Right kidney (tissue), 1 donor: ENCODE measurements around the gene PNPLA6.
"Not testable (repeated sequence)": the region's sequence is repeated elsewhere in the genome, so short reads cannot be mapped to it uniquely, and the experiment has no call there.

Source experiments
- DNase-seq: peaks from one replicate; pipeline ENCODE4 v3.0.0-alpha.2; 2016

Gene PNPLA6

DNA sequence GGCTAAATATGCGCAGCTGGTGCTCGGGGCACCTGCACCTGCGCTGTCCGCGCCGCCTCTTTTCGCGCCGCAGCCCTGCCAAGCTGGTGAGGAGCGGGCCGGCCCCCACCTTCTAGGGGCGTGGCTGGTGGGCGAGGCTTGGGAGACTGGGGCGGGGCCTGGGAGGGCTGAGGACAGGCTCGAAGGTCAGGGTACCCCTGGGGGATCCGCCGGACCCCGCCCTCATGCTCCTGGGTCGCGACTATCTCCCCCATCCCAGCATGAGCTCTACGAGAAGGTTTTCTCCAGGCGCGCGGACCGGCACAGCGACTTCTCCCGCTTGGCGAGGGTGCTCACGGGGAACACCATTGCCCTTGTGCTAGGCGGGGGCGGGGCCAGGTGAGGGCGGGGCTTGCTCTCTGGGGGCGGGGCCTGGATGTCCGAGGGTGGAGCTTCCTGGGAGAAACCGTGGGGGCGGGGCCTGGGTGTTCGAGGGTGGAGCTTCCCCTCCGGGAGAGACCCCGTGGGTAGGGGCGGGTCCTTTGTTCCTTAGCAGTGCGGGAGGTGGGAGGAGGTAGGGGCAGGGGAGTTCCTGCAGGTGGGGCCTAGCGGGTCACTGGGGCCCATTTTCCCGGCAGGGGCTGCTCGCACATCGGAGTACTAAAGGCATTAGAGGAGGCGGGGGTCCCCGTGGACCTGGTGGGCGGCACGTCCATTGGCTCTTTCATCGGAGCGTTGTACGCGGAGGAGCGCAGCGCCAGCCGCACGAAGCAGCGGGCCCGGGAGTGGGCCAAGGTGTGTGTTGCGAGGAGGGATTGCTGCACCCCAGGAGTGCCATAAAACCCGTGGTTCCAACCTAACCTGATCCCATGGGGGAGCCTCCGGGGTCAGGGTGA, 19.7 kb downstream of the PNPLA6 start:
- peak; percentile 20 for DNase-seq

DNA sequence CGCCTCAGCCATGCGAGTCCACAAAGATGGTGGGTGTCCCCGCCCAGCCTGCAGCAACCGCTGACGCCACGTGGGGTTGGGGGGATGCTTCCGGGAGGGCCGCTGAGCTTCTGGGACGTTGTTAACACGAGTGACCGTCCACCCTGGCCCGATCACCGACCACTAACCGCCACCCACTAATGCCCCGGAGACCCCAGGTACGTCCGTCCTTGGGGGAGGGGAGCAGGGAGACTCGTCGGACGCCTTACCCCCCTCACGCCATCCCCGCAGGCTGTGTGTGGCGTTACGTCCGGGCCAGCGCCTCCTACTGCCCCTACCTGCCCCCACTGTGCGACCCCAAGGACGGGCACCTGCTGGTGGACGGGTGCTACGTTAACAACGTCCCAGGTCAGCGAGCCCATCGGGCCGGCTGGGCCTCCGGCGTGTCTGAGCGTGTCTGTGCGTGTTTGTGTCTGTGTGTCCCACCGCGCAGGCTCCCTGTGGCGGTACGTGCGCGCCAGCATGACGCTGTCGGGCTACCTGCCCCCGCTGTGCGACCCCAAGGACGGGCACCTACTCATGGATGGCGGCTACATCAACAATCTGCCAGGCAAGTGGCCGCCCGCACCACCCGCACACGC, 21.3 kb downstream of the PNPLA6 start:
- no peak for DNase-seq

DNA sequence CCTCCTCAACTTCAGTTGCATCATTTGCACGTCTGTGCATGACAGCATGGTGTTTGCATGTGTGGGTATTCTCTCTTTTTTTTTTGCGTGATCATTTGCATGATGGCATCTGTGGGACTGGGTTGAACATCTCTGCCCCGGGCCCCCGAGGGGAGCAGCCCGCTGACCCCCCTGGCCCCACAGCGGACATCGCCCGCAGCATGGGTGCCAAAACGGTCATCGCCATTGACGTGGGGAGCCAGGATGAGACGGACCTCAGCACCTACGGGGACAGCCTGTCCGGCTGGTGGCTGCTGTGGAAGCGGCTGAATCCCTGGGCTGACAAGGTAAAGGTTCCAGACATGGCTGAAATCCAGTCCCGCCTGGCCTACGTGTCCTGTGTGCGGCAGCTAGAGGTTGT, 23.1 kb downstream of the PNPLA6 start:
- DNase-seq: no peak

DNA sequence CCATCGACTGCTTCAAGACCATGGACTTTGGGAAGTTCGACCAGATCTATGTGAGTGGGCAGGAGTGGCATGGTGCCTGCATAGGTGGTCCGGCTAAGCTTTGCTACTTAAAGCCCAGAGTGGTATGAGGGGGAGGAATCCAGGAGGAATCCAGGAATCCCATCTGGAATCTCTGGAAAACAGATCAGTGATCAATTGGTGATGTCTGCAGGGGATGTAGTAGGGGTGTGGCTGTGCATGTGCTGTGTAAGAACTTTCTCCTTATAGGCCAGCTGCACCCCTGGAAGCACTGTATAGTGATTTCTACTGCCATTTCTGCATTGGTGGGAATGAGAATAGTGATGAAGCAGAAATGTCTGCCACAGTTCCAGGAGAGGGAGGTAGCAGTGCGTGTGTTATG, 23.6 kb downstream of the PNPLA6 start:
- no peak for DNase-seq

DNA sequence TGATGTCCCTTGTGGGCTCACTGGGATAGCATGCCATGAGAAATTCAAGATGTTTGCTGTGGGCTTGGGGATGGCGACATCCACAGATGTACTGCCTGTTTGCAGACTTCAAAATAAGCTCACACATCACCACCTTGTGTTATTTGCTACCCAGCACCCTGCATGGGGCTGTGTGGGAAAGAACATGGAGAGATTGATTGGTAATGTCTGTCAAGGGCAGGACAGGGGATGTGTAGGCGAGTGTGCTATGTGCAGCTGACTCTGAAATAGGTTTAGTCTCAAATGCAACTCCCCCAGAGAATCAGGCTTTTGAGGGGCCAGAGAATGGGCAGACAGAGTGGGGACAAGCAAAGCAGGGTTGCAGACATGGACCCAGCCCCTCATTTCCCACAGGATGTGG, 24.7 kb downstream of the PNPLA6 start:
- no peak for DNase-seq

DNA sequence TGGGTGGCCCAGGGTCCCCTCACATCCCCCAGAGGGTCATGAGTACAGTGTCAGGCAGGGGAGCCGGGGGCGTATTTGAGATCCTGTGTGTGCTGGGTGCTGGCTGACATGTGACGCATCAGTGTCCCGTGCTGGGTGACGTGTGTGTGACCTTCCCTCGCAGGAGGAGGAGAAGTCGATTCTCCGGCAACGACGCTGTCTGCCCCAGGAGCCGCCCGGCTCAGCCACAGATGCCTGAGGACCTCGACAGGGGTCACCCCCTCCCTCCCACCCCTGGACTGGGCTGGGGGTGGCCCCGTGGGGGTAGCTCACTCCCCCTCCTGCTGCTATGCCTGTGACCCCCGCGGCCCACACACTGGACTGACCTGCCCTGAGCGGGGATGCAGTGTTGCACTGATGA, 25.8 kb downstream of the PNPLA6 start:
- DNase-seq: no peak

DNA sequence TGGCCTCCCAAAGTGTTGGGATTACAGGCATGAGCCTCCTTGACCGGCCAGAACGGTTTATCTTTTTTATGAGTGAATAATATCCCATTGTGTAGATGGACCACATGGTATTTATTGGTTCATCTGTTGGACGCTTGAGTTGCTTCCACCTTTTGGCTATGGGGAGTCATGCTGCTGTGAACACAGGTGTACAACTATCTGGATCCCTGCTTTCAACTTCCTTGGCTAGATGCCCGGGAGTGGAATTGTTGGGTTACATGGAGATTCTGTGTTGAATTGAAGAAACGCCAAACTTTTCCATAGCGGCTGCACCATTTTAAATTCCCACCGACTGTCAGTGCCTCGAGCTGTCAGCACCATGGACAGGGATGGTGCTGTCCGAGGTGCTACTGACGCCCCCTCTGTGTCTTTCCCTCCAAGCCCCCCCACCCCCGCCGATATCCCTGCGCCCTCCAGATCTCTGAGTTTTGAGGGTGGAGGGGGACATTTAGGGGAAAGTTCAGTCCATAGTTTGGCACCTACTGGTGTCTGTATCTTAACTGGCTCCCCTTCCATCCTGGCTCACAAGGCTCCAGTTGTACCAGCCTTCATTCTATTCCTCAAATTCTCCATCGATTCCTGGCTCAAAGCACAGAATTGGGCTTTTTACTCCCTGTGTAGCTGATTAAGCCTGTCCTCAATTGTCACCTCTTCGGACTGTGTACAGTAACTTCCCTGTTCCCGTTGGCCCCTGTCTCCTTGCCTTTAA, 27.3 kb downstream of the PNPLA6 start:
- no peak for DNase-seq

DNA sequence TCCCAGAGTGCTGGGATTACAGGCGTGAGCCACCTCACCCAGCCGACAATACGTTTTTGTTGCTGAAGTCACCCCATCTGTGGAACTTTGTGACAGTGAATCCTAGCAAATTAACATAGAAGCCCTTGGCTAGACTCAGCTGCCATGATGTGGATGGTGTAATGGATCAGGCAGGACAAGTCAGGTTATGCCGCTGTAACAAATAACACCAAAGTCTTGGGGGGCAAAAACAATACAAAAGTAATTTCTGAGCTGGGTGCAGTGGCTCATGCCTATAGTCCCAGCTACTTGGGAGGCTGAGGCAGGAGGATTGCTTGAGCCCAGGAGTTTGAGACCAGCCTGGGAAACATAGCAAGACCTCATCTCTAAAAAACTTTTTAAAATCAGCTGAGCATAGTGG, 29.3 kb downstream of the PNPLA6 start:
- DNase-seq: no peak

DNA sequence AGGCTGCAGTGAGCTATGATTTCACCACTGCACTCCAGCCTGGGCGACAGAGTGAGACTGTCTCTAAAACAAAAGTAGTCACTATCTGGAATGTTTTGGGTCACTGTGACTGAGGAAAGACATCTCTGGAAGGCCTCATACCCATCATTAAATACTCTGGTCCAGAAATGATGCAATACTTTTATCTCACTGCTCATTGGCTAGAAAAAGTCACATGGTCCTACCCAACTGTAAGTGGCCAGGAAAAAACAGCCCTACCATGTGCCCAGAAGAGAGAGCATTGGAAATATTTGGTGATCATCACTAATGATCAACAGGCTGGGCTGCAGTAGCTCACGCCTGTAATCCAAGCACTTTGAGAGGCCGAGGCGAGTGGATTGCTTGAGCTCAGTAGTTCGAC, 29.8 kb downstream of the PNPLA6 start:
- no peak for DNase-seq

DNA sequence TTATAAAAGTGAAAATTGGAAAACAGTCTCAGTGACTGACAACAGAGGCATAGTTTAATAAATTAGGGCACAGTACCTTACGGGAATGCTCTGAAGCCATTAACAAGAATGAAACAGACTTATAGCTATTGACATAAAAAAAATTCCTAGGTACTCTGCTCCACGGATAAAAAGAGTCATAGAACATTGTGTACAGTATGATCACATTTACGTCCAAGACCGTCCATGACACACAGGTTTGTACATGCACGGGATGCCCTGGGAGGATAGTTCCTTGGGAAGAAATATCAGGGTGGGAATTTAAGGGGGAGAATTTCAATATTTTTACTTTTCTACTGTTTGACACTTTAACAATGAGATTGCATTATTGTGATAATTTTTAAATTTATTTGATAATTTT, 35.2 kb downstream of the PNPLA6 start:
- DNase-seq: no peak

DNA sequence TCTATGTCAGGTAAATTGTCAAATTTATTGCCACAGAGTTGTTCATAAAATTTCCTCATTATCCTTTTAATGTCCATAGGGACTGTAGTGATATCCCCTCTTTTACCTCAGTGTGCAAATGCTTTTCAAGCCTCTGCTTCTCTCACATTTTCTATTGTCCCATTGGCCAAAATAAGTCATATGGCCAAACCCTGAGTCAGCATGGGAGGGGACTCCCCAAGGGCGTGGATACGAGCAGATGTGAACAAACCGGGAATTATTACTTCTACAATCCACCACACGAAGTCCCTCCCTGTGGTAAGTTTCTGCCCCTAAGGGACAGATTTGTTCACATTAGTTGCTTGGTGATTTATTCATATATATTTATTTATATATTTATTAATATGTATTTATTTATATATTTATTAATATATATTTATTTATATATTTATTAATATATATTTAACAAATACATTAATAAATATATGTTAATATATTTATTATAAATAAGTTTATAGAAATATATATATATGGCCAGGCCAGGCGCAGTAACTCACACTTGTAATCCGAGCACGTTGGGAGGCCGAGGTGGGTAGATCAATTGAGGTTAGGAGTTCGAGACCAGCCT, 40.0 kb downstream of the PNPLA6 start:
- DNase-seq: no peak

DNA sequence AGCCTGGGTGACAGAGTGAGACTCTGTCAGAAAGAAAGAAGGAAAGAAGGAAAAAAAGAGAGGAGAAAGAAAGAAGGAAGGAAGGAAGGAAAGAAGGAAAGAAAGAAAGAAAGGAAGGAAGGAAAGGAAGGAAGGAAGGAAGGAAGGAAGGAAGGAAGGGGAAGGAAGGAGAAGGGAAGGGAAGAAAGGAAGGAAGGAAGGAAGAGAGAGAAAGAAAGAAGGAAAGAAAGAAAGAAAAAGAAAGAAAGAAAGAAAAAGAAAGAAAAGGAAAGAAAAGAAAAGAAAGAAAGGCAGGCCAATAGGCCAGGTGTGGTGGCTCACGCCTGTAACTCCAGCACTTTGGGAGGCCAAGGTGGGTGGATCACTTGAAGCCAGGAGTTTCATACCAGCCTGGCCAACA, 41.9 kb downstream of the PNPLA6 start:
- DNase-seq: not testable (repeated sequence)

DNA sequence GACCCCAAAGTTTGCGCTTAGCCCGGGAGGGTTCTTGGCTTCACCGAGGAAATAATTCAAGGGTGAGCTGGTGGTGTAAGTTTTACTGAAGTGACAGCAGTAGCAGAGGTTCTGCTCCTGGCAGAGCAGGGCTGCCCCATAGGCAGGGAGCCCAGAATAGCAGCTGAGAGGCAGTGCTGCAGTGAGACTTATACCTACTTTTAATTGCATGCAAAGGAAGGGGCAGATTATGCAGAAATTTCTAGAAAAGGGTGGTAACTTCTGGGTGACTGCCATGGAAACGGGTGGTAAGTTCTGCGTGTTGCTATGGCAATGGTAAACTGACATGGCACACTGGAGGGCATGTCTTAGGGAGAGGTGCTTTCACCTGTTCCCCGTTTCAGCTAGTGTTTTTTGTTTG, 42.6 kb downstream of the PNPLA6 start:
- DNase-seq: no peak

DNA sequence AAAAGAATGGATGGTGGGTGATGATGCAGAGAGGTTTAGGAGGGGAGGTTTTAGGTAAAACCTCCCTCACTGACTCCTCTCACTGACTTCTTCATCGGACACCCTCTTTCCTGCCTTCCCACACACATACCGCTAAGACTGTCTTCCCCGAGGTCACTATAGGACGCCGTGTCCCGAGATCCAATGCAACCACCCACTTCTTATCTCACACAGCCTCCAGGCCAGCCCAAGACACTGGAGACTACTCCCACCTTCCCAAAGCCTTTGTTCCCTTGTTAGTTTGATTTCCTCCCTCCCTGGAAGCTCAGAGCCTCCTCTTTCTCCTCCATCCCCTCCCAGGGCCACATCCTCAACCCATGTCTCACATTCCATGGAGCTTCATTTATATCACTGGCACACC, 43.7 kb downstream of the PNPLA6 start:
- no peak for DNase-seq

DNA sequence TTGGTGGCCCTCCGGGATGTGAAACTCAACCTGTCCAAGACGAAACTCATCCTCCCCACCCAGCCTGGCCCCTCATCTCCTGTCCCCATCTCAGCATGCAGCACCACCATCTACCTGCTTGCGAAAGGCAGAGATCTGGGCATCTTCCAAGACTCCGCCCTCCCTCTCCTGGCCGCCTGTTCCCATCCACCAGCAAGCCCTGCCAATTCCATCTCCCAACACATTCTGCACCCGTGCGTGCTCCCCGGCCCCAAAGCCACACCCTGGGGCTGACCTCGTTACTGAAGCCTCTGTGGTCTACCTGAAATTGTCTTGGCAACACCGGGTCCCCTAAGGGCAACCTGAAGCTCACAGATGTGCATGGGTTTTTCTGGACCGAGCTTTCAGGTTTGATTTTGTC, 46.9 kb downstream of the PNPLA6 start:
- DNase-seq: no peak

DNA sequence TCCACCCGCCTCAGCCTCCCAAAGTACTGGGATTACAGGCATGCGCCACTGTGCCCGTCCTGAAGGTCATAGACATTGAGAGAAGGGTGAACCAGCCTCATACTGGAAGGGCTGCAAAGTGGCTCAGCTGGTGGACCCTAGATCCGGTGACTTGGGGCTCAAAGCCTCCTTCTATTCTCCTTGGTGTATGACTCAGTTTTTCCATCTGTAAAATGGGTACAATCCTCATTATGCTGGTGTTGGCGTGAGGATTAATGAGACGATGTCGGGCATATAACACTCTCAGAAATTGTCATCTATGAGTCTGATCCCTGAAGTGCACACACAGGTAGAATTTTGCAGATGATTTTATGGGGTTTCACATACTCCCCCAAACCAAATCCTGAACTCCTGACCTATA, 54.3 kb downstream of the PNPLA6 start:
- DNase-seq: no peak

DNA sequence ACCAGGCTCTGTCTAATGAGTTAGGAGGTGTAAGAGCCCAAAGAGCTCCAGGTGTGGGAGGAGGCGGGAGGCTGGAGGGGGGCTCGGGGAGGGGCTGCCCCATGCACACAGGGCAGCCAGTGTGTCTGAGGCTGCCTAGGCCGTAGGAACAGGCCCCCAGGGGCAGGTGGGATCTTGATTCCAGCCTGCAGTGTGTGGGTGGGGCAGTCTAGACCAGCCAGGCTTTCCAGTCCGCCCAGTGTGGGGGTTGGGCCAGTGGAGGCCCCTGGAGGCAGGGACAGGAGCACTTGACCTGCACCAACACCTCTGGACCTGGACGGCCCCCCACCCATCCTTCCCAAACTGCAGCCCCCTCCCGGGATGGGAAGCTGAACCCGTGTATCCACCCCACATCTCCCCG, 54.7 kb downstream of the PNPLA6 start:
- no peak for DNase-seq

DNA sequence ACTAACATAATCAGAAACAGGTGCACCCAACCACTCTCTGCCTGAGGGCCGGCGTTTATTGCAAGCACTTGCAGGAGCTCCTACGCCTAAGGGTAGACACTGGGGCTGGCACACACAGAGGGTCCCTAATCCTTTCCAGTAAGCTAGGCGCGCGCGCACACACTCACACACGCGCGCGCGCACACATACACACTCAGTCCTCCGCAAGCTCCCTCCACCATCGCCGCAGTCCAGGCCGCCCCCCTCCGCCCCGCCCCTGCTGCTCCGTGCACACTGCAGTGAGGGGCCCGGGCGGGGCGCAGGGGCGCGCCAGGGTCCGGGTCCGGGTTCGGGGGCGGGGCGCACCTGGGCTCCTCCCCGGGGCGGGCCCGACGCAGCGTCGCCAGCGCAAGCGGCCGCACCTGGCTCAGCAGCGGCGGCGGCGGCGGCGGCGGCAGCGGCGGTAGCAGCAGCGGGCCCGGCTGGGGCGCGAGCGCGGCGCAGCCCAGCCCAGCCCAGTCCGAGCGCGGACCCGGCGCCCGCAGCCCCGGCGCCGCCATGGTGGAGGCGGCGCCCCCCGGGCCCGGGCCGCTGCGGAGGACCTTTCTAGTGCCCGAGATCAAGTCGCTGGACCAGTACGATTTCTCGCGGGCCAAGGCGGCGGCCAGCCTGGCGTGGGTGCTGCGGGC, 60.1 kb downstream of the PNPLA6 start, which contains the start of gene CAMSAP3:
Gene CAMSAP3 (plus strand): TSS at position 398 of the 668 bp plus-strand sequence. CDS start 140 bp downstream, at position 538.
- DNase-seq: peak; percentile 60

DNA sequence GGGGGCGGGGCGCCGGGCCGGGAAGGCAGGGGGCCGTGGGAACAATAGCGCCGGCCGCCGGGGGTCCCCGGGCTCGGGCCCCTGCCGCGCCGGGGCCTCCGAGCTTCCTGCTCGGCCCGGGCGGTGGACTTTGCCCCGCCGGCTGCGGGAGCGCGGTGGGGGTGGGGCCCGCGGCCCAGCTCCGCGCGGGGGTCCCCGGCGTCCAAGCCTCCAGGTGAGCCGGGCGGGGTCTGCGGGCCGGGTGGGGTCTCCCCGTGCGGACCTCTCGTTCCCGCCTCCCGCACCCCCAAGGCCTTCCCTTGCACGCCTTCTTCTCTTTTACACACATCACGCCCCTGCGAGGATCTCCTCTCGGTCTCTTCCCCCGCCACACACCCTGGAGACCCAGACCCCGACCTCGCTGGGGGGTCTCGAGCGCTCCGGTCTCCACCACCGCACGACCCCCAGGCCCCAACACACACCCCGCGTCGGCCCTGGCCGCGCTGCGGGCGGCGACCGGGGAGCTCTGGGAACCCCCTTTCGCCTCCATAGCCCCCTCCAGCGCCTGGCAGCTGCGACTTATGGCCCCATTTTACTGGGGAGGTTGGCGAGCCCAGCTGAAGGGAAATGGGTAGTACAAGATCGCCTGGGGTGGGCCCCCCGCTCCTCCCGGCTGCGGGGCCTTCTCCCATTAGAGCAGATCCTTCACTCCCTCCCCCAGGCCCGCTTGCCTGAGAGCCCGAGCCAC, 60.9 kb downstream of the PNPLA6 start:
- peak; percentile 31 for DNase-seq

DNA sequence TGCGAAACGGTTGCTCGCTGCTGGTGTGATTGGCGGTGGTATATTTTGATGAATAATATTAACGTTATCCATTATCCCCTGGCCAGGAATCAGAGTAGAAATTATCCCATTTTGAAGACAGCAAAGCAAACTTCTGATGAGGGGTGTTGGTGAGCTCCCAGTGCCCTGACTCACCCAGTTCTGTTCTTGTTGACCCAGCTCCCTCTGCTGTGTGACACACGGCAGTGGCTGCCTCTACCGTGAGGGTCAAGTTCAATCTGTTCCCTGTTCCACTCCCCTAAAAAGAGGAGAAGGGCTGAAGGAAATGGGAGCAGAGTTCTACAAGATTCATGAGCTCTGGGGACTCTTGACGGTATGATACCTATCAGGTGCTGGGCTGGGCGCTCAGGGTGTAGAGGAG, 62.2 kb downstream of the PNPLA6 start:
- DNase-seq: no peak

DNA sequence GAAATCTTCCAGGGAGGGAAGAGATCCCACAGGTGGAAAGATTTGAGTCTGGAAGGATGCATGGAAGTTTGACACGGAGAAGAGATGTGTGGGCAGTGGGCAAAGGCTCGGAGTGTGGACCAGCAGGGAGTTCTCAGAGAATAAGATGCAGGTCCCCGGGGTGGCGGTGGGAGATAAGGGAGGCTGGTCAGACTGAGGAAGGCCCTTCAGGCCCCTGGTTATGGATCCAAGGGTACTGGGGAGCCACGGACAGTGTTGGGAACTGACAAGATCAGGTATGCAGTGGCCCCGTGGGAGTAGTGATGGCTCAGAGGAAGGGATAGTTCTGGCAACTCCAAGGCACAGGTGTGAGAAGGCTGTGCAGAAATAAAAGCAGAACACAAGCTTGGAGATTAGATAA, 62.7 kb downstream of the PNPLA6 start:
- DNase-seq: no peak

DNA sequence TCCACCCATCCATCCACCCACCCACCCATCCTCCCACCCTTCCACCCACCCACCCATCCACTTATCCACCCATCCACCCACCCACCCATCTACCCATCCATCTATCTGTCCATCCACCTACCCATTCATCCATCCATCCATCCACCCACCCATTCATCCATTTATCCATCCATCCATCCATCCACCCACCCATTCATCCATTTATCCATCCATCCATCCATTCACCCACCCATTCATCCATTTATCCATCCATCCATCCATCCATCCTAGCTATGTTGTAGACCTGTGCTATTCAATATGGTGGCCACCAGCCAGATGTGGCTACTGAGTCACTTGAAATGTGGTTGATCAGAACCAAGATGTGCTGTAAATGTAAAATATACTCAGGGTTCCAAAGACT, 65.2 kb downstream of the PNPLA6 start:
- DNase-seq: no peak
